Left renal cortex interstitium (tissue), 4 donors: ENCODE measurements around the gene ERH. TPM values are rescaled to one million over a fixed set of nuclear protein-coding genes. Genes with fewer than 3 reads are reported as not detected.

Source experiments
- DNase-seq, 4 donors: peaks; one replicate each; pipeline ENCODE4 v3.0.0-alpha.2; 2013; ENCODE audit warnings: low read depth in 4 of 4, low spot score in 2 of 4, missing footprints in 1 of 4
- polyA plus RNA-seq, 4 donors: library from polyadenylated mRNA; unstranded; fragments of 120-200 nt; gene quantifications; one replicate each; pipeline ENCODE4 v1.2.1, GENCODE V29; 2013; ENCODE audit not compliant: insufficient read length in 4 of 4

The ERH gene
- polyA plus RNA-seq, 4 donors, result 328 to 382 (median 347) TPM

DNA sequence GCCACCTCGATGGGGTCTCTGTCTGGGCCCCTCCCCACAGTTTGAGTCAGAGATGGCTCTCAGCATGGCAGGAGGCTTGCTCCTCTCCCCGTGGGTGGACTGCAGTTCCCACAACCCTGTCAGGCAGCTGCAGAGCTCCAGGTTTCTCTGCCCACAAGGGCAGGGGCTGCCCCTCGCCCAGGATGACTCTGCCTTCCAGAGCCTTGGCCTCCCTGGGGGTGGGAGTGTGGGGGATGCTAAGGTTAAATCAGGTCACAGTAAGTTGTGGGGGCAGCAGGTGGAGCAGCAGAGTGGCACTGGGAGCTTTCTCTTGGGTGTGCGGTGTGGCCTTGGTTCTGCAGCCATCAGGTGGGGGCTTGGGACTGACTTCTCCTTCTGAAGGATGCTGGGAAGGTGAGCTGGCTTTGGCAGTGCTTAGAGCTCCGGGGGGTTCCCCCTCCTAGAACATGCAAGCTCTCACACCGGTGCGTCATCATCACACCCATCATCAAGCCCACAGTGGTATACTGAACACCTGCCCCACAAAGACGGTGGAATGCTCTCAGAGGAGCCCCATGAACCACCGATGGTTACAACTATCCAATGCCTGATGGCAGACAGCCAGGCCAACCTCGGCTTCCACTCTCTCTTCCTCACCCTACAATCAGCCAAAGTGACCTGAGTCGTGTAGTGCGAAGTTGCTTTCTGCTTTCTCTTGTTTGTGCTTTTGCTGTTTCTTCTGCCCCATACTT is 39.7 kb downstream of the ERH start:
- DNase-seq, result no peak

DNA sequence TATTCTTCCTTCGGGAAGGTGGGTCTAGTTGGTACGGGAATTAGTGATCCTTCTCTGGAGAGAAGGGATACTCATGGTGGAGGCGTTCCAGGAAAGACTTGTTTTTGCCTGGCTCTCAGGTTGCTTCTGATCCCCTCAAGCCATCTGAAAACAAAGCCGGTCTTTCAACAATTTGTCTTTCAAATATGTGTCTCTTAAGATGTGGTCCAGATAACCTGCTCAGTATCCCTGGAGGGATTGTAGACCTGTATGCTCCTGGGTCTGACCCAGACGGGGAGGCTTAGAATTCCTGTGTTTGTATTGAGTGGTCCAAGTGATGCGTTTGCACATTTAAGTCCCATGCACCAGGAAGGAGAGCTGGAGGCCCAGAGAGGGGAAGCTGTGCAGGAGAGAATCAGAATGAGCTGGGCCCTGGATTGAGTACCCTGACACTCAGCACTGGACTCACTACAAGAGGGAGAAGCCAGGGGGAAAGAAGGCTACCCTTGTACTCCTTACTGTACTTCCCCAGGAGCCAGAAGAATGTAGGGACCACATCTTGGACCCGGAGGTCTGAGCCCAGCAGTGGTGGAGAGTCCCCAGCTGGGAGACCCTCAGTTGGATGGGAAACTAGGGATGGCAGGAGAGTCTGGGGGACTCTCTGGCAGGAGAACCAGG is 40.4 kb downstream of the ERH start:
- DNase-seq, result no peak

DNA sequence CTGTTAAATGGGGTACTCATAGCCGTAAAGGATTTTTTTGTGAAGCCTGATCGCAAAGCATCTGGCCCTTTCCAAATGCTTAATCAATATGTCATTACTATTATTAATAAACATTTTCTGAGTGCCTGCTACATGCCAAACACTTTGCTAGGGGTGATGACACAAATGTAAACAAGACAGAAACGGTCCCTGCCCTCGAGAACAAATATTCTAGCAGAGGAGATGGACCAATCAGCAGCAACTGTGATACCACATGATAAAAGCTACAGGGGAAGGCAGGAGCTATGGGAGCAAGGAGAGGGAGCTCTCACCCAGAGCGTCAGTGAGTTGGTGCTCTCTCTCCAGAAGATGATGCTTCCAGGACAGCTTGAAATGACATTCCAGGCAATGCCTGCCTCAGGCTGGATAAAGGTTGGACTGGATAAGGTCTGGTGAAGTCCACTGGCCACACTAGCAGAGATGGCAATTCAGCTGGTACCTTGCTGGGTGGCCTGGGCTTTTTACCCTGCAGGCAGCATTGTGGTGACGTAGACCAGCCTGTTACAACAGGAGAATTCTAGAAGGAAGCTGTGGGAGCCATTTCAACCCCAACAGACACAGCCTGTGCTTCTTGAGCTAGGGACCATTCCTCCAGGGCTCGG is 41.1 kb downstream of the ERH start:
- no peak for DNase-seq

DNA sequence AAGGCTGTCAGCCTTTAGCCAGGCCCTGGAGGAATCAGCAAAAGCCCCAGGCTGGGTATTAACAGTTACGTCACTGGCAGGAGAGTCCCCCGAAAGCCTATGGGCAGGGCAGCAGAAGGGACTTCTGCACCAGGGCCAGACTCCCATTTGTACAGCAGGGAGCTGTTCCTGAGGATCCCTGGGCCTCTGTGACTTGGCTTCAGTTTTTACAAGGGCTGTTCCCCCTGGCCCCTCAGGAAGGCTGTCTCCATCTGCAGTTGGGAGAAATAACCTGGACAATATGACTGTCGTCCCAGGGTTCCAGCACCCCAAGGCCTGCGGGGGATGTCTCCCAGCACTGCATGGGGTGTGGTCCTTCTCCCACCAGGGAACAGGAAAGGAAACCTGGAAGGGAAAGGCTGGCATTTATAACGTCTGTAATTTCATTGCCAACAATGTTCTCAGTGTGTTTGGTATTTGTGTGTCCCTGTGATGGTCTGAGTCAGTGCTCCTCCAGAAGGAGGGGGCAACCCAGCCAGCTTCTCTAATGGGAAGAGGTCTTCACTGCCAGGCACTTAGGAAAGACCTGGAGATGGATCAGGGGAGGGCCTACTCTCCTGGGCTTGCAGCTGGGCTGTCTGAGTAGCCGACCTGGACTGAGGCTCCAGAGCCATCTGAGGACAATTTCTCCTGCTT is 42.4 kb downstream of the ERH start:
- DNase-seq, result no peak

DNA sequence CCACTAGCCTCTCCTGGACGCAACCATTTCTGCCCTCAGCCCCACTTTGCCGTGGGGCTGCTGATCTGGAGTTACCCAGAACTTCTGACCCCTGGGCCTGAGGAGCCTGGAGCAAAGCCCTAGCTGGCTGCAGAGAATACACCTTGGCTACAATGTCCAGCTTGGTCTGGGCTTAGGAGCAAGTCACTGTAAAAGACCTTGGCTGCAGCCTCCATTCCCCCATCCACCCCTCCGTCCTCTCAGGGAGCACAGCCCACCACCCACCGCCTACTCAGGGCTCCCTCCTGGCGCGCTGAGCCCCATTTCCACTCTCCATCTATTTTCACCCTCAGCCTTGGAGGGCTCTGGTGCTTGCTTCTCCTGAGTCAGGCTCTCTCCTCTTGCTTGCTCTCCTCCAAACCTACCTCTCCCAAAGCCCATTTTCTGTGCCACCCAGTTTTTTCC is 42.9 kb downstream of the ERH start:
- no peak for DNase-seq

DNA sequence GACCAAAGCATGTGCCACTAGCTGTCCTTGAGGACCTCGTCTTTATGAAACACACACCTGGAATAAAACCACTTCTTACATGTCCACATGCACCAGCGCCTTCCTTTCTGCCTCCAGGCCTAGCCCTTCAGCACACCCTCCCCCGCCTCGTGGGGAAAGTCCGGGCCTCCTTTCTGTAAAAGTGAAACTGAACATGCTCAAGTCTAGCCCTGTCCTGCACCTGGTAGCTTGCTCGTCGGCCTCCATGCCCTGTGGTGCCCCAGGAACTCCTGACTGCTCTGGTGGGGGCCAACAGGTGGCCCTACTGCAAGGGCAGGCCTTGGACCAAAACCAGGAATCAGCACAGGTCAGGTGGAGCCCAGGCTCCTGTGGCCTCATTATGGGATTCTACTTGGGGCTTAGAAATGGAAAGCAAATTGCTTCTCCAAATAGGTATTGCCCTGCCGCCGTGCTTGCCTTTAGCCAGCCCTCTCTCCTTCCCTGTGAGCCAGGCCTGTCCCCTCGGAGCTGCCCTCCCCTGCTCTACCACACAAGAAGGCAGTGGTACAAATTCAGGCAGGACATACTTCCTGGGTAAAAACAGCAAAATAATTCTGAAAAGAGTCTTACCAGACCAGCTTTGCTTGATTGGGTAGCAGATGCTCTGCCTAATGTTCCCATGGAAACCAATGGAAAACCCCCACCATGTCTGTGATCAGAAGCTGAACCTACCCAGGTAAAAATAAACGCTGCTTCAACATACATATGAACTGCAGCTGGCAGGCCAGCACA is 43.5 kb downstream of the ERH start:
- no peak for DNase-seq

DNA sequence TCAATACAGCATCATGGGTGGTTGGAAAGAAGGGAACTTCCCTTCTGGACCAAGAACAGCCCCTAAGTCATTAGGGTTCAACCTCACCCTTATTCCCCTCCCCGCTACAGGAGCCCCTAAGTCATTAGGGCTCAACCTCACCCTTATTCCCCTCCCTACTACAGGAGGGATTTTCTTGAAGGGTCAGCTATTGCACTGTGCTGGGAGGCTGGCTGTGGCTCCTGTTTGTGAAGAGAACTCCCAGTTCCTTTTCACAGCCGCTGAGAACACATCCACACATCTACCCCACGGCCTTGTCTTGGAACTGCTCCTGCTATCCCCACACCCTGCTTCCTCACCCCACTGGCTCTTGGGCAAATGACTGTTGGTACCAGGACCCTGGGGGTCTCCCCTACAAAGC is 44.9 kb downstream of the ERH start:
- DNase-seq, result no peak

DNA sequence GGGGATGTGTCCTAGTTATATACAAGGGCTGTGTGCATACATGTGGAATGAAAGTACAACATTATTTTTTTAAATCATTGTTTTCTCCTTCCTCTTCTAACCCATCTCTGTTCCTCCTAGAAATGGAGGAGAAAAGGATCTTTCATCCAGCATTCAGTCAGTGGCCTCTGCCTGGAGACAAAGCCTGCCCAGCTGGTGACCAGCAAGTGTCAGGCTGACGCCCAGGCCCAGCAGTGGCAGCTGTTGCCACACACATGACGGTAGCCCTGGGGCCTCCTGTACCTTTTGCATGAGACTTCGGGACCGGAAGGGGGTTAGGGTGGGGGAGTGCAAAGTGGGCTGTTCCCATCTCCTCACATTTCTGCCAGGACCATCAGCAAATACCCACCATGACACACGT is 46.2 kb downstream of the ERH start:
- no peak for DNase-seq

DNA sequence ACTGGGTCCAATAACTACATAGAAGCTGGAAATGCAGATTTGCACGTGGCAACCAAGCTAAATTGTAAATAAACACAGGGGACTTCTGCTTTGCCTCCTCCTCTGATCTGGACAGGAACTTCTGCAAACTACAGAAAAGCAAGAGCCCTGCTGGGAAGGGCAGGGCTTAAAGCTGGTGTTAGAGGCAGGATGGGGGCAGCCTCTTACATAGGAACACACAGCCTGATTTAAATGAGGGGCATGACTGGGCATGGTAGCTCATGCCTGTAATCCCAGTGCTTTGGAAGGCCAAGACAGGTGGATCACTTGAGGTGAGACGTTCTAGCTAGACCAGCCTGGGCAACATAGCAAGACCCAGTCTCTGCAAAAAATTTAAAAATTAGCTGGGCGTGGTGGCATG is 46.7 kb downstream of the ERH start:
- no peak for DNase-seq

DNA sequence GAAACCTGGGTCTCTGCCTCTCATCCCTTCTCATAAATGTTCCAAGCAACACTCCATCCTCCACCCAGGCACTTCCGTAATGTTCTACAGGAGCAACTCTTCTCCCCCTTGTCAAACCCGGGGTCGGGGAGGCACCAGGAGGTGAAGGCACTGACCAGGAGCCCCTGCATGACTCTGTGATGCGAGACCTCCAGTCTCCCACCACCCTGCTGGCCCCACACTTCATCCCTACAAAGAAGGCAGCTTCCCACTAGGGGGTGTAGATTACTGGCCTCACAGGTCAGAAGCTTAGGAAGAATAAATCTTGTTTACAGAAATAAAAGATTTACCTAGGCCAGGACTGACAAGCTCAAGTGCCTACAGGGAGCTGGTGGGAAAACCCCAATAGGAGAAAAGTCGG is 47.2 kb downstream of the ERH start:
- no peak for DNase-seq

DNA sequence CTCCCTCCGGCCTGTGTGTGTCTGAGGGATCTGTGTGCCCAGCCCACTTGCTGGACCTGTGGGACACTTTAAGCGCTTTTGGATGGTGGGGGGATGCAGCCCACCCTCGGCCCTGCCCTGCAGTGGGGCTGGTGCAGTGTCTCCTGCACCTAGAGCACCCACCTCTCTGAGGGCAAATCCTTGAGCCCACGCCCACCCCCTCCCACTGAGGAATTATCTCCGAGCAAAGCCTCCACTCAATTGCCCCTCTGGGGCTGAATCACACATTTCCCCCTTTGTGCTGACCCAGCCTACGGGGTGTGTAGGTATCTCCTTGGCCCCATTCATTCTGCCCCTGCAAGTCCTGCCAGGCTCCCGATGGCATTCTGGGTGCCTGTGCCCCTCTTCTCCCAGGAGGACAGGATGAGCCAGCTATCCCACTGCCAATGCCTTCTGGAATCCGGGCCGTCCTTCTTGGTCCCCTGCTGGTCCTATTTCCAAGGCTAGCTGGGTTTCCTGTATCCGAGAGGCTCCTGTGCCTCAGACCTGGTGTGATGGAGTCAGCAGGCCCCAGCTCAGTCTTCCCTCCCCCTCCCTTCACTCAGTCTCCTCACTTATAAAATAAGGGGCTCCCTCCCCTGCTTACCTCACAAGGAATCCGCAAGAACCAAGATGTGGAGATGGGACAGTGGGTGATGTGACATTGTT is 48.9 kb downstream of the ERH start:
- DNase-seq, result no peak

DNA sequence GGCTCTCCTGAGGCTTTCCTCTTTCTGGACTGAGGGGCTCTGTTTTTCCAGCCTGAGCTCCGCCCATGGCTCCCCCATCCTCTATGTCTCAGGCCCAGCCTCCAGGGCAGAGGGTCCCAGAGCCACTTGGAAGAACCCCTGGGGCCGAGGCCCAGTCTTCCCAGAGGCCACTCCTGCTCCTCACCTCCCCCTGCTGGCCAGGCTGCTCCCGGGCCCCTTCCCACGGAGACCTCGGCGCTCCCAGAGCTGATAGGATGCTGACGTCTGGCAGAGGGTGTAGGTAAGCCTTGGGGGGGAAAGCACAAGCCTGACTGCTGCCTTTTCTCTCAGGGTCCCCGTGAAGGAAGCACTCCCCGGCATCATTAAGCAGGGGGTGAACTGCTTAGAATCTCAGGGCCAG is 51.4 kb downstream of the ERH start:
- DNase-seq, result no peak

DNA sequence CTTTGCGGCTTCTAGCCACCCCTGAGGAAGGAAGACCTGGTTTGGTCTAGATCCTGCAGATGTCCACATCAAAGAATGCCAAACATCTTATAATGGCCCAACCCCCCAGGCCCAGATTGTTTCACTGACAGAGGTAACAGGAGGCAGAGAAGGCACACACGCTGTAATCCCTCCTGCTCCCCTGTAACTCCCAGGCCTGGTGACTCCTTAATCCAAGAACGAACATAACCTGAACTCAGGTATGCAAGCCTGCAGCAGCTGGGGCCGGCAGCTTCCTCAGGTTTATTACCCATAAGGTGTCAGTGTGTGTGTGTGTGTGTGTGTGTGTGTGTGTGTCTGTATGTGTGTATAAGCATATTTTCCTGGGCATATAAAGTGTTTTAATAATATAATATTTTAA is 52.7 kb downstream of the ERH start:
- DNase-seq, result no peak

DNA sequence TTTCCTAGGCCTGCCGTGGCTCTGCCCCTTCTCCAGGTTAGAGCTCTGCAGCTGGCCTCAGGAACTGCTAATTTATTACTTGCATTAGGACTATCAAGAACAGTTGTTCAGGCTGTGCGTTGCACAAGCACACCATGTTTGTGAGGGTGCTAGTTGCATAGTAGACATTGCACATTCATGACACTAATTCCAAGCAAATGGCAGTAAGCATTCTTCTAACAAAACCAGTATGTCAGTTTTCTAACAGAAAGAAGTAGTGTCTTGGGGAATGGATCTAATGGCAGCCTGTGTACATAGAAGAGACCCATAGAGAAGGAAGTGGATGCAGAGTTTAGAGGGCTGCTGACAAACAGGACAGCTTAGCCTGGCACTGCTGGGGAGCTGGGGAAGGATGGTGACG is 53.9 kb downstream of the ERH start:
- no peak for DNase-seq

DNA sequence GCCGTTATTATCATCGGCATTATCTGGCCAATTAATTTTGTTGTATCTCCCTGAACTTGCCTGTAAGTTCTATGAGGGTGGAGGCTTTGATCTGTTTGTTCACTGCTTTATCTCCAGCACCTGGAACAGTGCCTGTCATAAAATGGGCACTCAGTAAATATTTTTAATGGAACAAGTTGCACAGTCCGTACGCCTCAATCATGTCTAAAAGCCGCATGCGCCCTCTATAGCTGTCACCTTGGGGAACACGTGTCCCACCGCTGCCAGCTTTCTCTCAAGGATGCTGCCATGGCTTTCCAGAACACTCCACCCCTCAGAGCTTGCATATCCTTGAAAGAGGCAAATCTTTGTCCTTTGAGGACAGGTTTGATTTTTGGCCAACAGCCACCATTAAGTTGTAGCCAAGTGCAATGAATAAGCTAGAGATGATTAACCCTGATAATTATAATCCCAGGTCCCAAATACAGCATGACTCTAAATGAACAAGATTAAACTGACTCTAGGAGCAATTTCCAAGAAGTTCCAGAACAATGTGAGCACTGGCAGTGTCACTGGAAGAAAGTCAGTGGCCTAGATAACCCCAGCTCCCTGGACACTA is 55.1 kb downstream of the ERH start:
- no peak for DNase-seq

DNA sequence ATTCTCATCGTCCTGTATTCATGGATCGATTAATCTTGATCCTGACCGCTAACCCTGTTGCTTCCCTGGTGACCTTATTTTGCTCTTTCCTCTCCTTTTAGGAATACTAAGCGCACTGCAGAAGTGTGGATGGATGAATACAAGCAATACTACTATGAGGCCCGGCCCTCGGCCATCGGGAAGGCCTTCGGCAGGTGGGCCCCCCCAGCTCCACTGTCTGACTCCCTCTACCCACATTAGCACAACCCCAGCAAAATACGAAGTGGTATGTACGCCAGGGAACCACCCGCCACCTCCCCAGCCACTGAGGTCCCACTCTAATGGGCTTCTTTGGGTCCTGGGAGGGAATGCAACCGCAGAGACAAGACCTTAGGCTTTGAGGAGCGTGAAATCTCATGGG is 58.7 kb downstream of the ERH start:
- no peak for DNase-seq

DNA sequence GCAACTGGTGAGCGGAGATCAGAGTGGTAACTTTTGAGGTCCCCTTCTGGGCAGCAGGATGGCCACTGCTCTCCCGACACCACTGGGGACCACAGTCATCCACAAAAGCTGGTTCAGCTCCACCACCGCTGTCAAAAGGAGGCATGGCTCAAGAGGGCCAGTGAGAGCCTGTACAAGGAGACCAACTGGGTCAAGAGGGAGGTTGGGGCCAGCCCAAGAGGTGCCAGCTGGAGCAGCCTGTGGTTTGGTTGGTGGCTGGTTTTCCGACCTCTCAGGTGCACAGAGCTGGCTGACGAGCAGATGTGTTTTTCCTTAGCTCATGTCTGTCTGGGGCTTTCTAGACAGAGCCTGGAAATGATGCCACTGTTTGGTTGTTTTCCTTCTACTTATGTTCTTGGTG is 60.1 kb downstream of the ERH start:
- DNase-seq, result no peak

DNA sequence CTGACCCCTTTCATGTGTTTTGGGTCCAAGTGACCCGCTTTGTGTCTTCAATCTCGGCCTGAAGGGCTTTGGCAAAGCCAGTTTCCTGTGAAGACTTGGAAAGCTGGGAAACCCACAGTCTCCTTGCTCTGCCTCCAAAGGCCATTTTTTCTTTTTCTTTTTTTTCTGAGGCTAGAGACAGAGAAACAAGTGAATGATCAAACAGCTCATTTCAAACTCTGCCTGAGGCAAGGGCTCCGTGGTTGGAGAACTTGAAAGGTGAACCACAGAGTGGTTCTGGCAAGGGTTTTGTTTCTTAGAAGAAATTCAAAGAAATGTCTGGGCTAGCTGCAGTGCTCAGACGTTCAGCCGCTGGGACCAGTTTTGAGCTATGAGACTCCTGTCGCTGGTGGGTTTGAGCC is 62.7 kb downstream of the ERH start:
- peak in 1 of 4 donors; percentile 33 for DNase-seq

DNA sequence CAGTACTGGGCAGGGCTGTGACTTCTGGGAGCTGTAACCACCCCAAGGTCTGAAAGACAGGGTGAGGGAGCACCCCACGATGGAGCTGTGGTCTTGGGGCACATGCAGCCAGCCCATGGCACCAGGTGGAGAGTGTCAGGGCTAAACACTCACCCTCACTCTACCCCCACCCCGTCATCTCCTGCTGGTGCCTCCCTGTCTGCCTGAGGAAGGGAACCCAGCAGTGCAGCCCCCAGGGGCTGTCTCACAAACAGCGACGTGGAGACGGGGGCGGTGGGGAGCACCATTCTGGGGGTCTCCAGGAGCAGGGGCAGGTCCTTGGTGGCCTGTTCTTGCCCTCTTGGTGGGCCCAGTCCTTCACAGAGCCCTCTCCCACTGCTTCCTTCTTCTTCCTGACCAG is 63.5 kb downstream of the ERH start:
- no peak for DNase-seq
